HCT116 (cell line): ENCODE measurements around the gene GNAO1. TPM values are rescaled to one million over a fixed set of nuclear protein-coding genes. Genes with fewer than 3 reads are reported as not detected.

Source experiments
- ATAC-seq: fragments of 200-7000 bp; cut with Tn5 transposase; 2 replicates; pipeline ENCODE4 v1.9.1; 2020; ENCODE audit warnings: mild to moderate bottlenecking, moderate library complexity
- BruUV-seq: library from RNA; stranded (reverse); fragments of 400-500 nt; replicated peaks from 2 replicates; lab custom pipeline; 2021; lab: Mats Ljungman, UMichigan
- CTCF ChIA-PET: fragments of 300-600 bp; sonication (Branson Sonifier 250); formaldehyde crosslinking; loops from one replicate; lab custom pipeline; 2021; ENCODE audit warnings: antibody characterized with exemption; lab: Charles Lee
- POLR2A ChIA-PET: fragments of 300-600, 350-600 bp; sonication (Branson Sonifier 250); formaldehyde crosslinking; loops from one replicate; lab custom pipeline; 2021; ENCODE audit warnings: antibody characterized with exemption; lab: Charles Lee
- RAD21 ChIA-PET, 2 experiments: fragments of 300-600 bp; sonication (Branson Sonifier 250); formaldehyde crosslinking; loops; one replicate each; lab custom pipeline; 2023; ENCODE audit warnings: low total read pairs in 2 of 2; ENCODE audit not compliant: uncharacterized antibody in 2 of 2, unreplicated experiment in 2 of 2, low non-redundant PET in 1 of 2; lab: Charles Lee
- DNase-seq: peaks from one replicate; pipeline ENCODE4 v3.0.0-alpha.2; 2010; ENCODE audit warnings: low read depth, low spot score
- H2AFZ ChIP-seq: fragments of 200-600 bp; shearing (Covaris generic), sonication (generic); 2 replicates; pipeline ENCODE4 v1.6.1; 2017; ENCODE audit warnings: low read depth, mixed run types, mixed read lengths, antibody characterized with exemption, low read length; ENCODE audit not compliant: poor library complexity, severe bottlenecking
- H3K27ac ChIP-seq: 2 replicates; pipeline ENCODE4 v1.5.1; 2012; ENCODE audit warnings: low read depth, low read length
- H3K27me3 ChIP-seq: fragments of 200-600 bp; sonication (generic); 2 replicates; pipeline ENCODE4 v1.6.1; 2016; ENCODE audit warnings: mixed run types, low read length, mixed read lengths; ENCODE audit not compliant: insufficient read depth
- H3K36me3 ChIP-seq, 2 experiments: fragments of 200-500 bp in 1 of 2; fragments of 200-600 bp in 1 of 2; sonication (Bioruptor generic) in 1 of 2; sonication (generic) in 1 of 2; 2 replicates each; pipeline versions ENCODE4 v1.5.1 to v1.6.1; 2014 to 2016; ENCODE audit warnings: low read length in 2 of 2, inconsistent platforms in 1 of 2, mixed read lengths in 1 of 2, mixed run types in 1 of 2; ENCODE audit not compliant: insufficient read depth in 2 of 2, control insufficient read depth in 1 of 2
- H3K4me1 ChIP-seq, 2 experiments: fragments of 200-600 bp in 1 of 2; sonication (generic) in 1 of 2; 2 replicates each; pipeline versions ENCODE4 v1.5.1 to v1.6.1; 2012 to 2017; ENCODE audit warnings: low read length in 2 of 2, inconsistent platforms in 1 of 2, mild to moderate bottlenecking in 1 of 2, mixed read lengths in 1 of 2, mixed run types in 1 of 2, moderate library complexity in 1 of 2; ENCODE audit not compliant: insufficient read depth in 2 of 2, control insufficient read depth in 1 of 2
- H3K4me2 ChIP-seq: fragments of 200-600 bp; sonication (generic); 2 replicates; pipeline ENCODE4 v1.6.1; 2017; ENCODE audit warnings: mixed run types, low read length, mixed read lengths
- H3K4me3 ChIP-seq, 2 experiments: fragments of 200-600 bp in 1 of 2; sonication (generic) in 1 of 2; replicated peaks in 1 of 2; 2 replicates each; pipeline ENCODE4 v1.5.1; 2011 to 2016; ENCODE audit warnings: low read length in 2 of 2, control low read depth in 1 of 2, low read depth in 1 of 2, mild to moderate bottlenecking in 1 of 2, mixed read lengths in 1 of 2, mixed run types in 1 of 2
- H3K79me2 ChIP-seq: fragments of 200-600 bp; sonication (generic); 2 replicates; pipeline ENCODE4 v1.6.1; 2017; ENCODE audit warnings: mild to moderate bottlenecking, mixed run types, low read length, moderate library complexity, mixed read lengths; ENCODE audit not compliant: insufficient read depth
- H3K9ac ChIP-seq: fragments of 200-600 bp; sonication (generic); 2 replicates; pipeline ENCODE4 v1.6.1; 2016; ENCODE audit warnings: low read length, mixed read lengths
- H3K9me2 ChIP-seq: fragments of 200-600 bp; sonication (generic), shearing (Covaris generic); 2 replicates; pipeline ENCODE4 v1.6.1; 2017; ENCODE audit warnings: mixed run types, mild to moderate bottlenecking, moderate library complexity; ENCODE audit not compliant: insufficient read depth
- H3K9me3 ChIP-seq, 2 experiments: fragments of 200-500 bp in 1 of 2; fragments of 200-600 bp in 1 of 2; sonication (Bioruptor generic) in 1 of 2; sonication (generic) in 1 of 2; 2 replicates each; pipeline ENCODE4 v1.6.1; 2014 to 2017; ENCODE audit warnings: low read length in 2 of 2, mixed read lengths in 2 of 2, inconsistent platforms in 1 of 2, low read depth in 1 of 2, mild to moderate bottlenecking in 1 of 2, mixed run types in 1 of 2, moderate library complexity in 1 of 2; ENCODE audit not compliant: control insufficient read depth in 1 of 2, insufficient read depth in 1 of 2
- H4K20me1 ChIP-seq: fragments of 200-600 bp; sonication (generic), shearing (Covaris generic); 2 replicates; pipeline ENCODE4 v1.6.1; 2017; ENCODE audit warnings: mixed run types, mild to moderate bottlenecking, moderate library complexity; ENCODE audit not compliant: insufficient read depth
- CEBPB ChIP-seq: IDR thresholded peaks from 2 replicates; pipeline ENCODE4 v1.6.1; 2012; ENCODE audit warnings: low read depth
- EGR1 ChIP-seq: IDR thresholded peaks from 2 replicates; pipeline ENCODE4 v1.6.1; 2012; ENCODE audit warnings: low read depth
- ELF1 ChIP-seq: IDR thresholded peaks from 2 replicates; pipeline ENCODE4 v1.6.1; 2012; ENCODE audit warnings: low read depth, borderline replicate concordance
- EZH2 ChIP-seq: fragments of 200-600 bp; sonication (generic); IDR thresholded peaks from 2 replicates; pipeline ENCODE4 v1.6.1; 2017; ENCODE audit warnings: antibody characterized with exemption, mixed run types
- JUND ChIP-seq: IDR thresholded peaks from 2 replicates; pipeline ENCODE4 v1.6.1; 2012
- POLR2A ChIP-seq: IDR thresholded peaks from 2 replicates; pipeline ENCODE4 v1.7.0; 2011; ENCODE audit warnings: borderline replicate concordance; ENCODE audit not compliant: insufficient read depth, insufficient read length; ENCODE audit errors: extremely low read depth
- POLR2AphosphoS5 ChIP-seq: IDR thresholded peaks from 2 replicates; pipeline ENCODE4 v1.6.1; 2011; ENCODE audit warnings: mild to moderate bottlenecking, low read depth, low read length, moderate library complexity
- RAD21 ChIP-seq: IDR thresholded peaks from 2 replicates; pipeline ENCODE4 v1.6.1; 2012; ENCODE audit warnings: low read depth, mild to moderate bottlenecking
- SIN3A ChIP-seq: IDR thresholded peaks from 2 replicates; pipeline ENCODE4 v1.6.1; 2012; ENCODE audit warnings: low read depth
- TCF7L2 ChIP-seq: IDR thresholded peaks from 2 replicates; pipeline ENCODE4 v1.7.0; 2011; ENCODE audit warnings: borderline replicate concordance, inconsistent platforms; ENCODE audit not compliant: insufficient read depth, insufficient read length; ENCODE audit errors: extremely low read depth
- YY1 ChIP-seq: IDR thresholded peaks from 2 replicates; pipeline ENCODE4 v1.6.1; 2011; ENCODE audit warnings: low read length, low read depth, moderate library complexity, mild to moderate bottlenecking; ENCODE audit not compliant: insufficient replicate concordance; ENCODE audit errors: extremely low read depth
- ZNF274 ChIP-seq: fragments of 200-500 bp; sonication (Bioruptor generic); IDR thresholded peaks from 2 replicates; pipeline ENCODE4 v1.6.1; 2014; ENCODE audit warnings: mild to moderate bottlenecking, low read depth, low read length, inconsistent platforms
- intact Hi-C: fragments of 100-400 bp; cut with micrococcal nuclease; formaldehyde crosslinking; loops from 2 replicates; pipeline ENCODE4 v1.10.0; 2022
- total RNA-seq: library from RNA; stranded (reverse); gene quantifications from one replicate; pipeline ENCODE4 v1.2.1, GENCODE V29; 2021; ENCODE audit not compliant: unreplicated experiment
- TF ChIP-seq, protein P1 (sequence below): IDR thresholded peaks from 2 replicates; pipeline ENCODE4 v1.6.1; 2012
- TF ChIP-seq, protein P2 (sequence below): IDR thresholded peaks from 2 replicates; pipeline ENCODE4 v1.6.1; 2012
- TF ChIP-seq, protein P3 (sequence below): IDR thresholded peaks from 2 replicates; pipeline ENCODE4 v1.6.1; 2011; ENCODE audit warnings: mild to moderate bottlenecking, low read length, moderate library complexity; ENCODE audit not compliant: insufficient replicate concordance; ENCODE audit errors: extremely low read depth
- TF ChIP-seq, protein P4 (sequence below): IDR thresholded peaks from 2 replicates; pipeline ENCODE4 v1.6.1; 2012; ENCODE audit warnings: low read depth
- TF ChIP-seq, protein P5 (sequence below), 3 experiments: fragments of 200-600 bp in 1 of 3; sonication (generic) in 1 of 3; IDR thresholded peaks in 2 of 3; conservative IDR thresholded peaks in 1 of 3; 2 replicates each; pipeline ENCODE4 v1.5.1; 2012 to 2017; ENCODE audit warnings: low read depth in 2 of 3, low read length in 2 of 3, antibody characterized with exemption in 1 of 3, borderline replicate concordance in 1 of 3, control low read depth in 1 of 3, mild to moderate bottlenecking in 1 of 3, mixed read lengths in 1 of 3, mixed run types in 1 of 3, moderate library complexity in 1 of 3; ENCODE audit not compliant: insufficient read depth in 1 of 3

The GNAO1 gene
- total RNA-seq, 1 experiment from 2014 or later = 0.12 TPM

DNA sequence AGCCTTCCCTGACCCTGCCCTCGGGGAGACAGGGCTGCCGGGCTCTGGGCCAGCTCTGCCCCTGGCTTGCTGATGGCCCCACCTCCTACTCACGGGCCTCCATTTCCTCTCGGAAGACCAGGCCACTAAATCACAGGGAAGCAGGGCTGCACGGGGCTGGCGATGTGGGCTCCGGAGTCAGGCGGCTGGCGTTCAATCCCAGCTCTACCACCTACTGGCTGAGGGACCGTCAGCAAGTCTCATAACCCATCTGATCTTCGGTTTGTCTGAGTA, 120.7 kb downstream of the GNAO1 start:
- H3K4me1 ChIP-seq = no peaks in the 10 kb centered on the region
- H3K9me2 ChIP-seq = no peaks in the 10 kb centered on the region
- TF ChIP-seq, protein P1, sequence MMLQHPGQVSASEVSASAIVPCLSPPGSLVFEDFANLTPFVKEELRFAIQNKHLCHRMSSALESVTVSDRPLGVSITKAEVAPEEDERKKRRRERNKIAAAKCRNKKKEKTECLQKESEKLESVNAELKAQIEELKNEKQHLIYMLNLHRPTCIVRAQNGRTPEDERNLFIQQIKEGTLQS = no peak
- TF ChIP-seq EGR1 (no peak), POLR2A (no peak), ELF1 (no peak), CEBPB (no peak), ZNF274 (no peak), EZH2 (no peak), YY1 (no peak), POLR2AphosphoS5 (no peak), SIN3A (no peak), JUND (no peak), TCF7L2 (no peak), RAD21 (no peak)
- TF ChIP-seq, protein P2, sequence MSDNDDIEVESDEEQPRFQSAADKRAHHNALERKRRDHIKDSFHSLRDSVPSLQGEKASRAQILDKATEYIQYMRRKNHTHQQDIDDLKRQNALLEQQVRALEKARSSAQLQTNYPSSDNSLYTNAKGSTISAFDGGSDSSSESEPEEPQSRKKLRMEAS = no peak
- TF ChIP-seq, protein P3, sequence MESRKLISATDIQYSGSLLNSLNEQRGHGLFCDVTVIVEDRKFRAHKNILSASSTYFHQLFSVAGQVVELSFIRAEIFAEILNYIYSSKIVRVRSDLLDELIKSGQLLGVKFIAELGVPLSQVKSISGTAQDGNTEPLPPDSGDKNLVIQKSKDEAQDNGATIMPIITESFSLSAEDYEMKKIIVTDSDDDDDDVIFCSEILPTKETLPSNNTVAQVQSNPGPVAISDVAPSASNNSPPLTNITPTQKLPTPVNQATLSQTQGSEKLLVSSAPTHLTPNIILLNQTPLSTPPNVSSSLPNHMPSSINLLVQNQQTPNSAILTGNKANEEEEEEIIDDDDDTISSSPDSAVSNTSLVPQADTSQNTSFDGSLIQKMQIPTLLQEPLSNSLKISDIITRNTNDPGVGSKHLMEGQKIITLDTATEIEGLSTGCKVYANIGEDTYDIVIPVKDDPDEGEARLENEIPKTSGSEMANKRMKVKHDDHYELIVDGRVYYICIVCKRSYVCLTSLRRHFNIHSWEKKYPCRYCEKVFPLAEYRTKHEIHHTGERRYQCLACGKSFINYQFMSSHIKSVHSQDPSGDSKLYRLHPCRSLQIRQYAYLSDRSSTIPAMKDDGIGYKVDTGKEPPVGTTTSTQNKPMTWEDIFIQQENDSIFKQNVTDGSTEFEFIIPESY = no peak
- TF ChIP-seq, protein P4, sequence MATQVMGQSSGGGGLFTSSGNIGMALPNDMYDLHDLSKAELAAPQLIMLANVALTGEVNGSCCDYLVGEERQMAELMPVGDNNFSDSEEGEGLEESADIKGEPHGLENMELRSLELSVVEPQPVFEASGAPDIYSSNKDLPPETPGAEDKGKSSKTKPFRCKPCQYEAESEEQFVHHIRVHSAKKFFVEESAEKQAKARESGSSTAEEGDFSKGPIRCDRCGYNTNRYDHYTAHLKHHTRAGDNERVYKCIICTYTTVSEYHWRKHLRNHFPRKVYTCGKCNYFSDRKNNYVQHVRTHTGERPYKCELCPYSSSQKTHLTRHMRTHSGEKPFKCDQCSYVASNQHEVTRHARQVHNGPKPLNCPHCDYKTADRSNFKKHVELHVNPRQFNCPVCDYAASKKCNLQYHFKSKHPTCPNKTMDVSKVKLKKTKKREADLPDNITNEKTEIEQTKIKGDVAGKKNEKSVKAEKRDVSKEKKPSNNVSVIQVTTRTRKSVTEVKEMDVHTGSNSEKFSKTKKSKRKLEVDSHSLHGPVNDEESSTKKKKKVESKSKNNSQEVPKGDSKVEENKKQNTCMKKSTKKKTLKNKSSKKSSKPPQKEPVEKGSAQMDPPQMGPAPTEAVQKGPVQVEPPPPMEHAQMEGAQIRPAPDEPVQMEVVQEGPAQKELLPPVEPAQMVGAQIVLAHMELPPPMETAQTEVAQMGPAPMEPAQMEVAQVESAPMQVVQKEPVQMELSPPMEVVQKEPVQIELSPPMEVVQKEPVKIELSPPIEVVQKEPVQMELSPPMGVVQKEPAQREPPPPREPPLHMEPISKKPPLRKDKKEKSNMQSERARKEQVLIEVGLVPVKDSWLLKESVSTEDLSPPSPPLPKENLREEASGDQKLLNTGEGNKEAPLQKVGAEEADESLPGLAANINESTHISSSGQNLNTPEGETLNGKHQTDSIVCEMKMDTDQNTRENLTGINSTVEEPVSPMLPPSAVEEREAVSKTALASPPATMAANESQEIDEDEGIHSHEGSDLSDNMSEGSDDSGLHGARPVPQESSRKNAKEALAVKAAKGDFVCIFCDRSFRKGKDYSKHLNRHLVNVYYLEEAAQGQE = no peak
- TF ChIP-seq, protein P5, sequence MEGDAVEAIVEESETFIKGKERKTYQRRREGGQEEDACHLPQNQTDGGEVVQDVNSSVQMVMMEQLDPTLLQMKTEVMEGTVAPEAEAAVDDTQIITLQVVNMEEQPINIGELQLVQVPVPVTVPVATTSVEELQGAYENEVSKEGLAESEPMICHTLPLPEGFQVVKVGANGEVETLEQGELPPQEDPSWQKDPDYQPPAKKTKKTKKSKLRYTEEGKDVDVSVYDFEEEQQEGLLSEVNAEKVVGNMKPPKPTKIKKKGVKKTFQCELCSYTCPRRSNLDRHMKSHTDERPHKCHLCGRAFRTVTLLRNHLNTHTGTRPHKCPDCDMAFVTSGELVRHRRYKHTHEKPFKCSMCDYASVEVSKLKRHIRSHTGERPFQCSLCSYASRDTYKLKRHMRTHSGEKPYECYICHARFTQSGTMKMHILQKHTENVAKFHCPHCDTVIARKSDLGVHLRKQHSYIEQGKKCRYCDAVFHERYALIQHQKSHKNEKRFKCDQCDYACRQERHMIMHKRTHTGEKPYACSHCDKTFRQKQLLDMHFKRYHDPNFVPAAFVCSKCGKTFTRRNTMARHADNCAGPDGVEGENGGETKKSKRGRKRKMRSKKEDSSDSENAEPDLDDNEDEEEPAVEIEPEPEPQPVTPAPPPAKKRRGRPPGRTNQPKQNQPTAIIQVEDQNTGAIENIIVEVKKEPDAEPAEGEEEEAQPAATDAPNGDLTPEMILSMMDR (IDR thresholded peaks at IDR 0.05 in 2 of 3, conservative IDR thresholded peaks at IDR 0.05 in 1 of 3; ENCODE audit: borderline replicate concordance in 1 of 3, insufficient read depth in 1 of 3, low read depth in 2 of 3, low read length in 2 of 3) = no peak
- no peaks in the 10 kb centered on the region for H3K9me3 ChIP-seq
- ATAC-seq (no peak), DNase-seq (no peak)
- no peak overlapping the region for H3K4me3 ChIP-seq
- no peaks in the 10 kb centered on the region for H3K27me3 ChIP-seq
- no peaks in the 10 kb centered on the region for H3K36me3 ChIP-seq
- ChIA-PET CTCF (interaction anchor here (1.3 to 1.6 kb wide), 2 partner anchors 9 to 44 kb away, joined by 4 to 8 read pairs; no protein-coding TSS in a partner anchor), POLR2A (no interaction called here), RAD21 (no interaction called here)
- BruUV-seq = no TSS peak
- H3K79me2 ChIP-seq = no peaks in the 10 kb centered on the region
- no peak overlapping the region for H3K27ac ChIP-seq
- H2AFZ ChIP-seq = no peak overlapping the region
- intact Hi-C loops = no loop called here
- no peak overlapping the region for H3K4me2 ChIP-seq
- H4K20me1 ChIP-seq = no peaks in the 10 kb centered on the region
- H3K9ac ChIP-seq = no peak overlapping the region
